ENCODE measurements around the gene RBM20.

- TF ChIP-seq, protein P1, sequence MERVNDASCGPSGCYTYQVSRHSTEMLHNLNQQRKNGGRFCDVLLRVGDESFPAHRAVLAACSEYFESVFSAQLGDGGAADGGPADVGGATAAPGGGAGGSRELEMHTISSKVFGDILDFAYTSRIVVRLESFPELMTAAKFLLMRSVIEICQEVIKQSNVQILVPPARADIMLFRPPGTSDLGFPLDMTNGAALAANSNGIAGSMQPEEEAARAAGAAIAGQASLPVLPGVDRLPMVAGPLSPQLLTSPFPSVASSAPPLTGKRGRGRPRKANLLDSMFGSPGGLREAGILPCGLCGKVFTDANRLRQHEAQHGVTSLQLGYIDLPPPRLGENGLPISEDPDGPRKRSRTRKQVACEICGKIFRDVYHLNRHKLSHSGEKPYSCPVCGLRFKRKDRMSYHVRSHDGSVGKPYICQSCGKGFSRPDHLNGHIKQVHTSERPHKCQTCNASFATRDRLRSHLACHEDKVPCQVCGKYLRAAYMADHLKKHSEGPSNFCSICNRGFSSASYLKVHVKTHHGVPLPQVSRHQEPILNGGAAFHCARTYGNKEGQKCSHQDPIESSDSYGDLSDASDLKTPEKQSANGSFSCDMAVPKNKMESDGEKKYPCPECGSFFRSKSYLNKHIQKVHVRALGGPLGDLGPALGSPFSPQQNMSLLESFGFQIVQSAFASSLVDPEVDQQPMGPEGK (CRISPR knock-in tag; IDR thresholded peaks at IDR 0.05; ENCODE audit: borderline replicate concordance): no peak
- TF ChIP-seq ESRRG (CRISPR knock-in tag; IDR thresholded peaks at IDR 0.05) (no peak), ZNF8 (CRISPR knock-in tag; IDR thresholded peaks at IDR 0.05) (no peak), CSRNP3 (CRISPR knock-in tag; IDR thresholded peaks at IDR 0.05) (no peak), ZNF565 (CRISPR knock-in tag; conservative IDR thresholded peaks at IDR 0.05; ENCODE audit: low read depth) (no peak), ZFP30 (CRISPR knock-in tag; IDR thresholded peaks at IDR 0.05) (no peak)
- TF ChIP-seq, protein P2, sequence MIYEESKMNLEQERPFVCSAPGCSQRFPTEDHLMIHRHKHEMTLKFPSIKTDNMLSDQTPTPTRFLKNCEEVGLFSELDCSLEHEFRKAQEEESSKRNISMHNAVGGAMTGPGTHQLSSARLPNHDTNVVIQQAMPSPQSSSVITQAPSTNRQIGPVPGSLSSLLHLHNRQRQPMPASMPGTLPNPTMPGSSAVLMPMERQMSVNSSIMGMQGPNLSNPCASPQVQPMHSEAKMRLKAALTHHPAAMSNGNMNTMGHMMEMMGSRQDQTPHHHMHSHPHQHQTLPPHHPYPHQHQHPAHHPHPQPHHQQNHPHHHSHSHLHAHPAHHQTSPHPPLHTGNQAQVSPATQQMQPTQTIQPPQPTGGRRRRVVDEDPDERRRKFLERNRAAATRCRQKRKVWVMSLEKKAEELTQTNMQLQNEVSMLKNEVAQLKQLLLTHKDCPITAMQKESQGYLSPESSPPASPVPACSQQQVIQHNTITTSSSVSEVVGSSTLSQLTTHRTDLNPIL (CRISPR knock-in tag; IDR thresholded peaks at IDR 0.05; ENCODE audit: low read depth): no peak
- TF ChIP-seq, protein P3, sequence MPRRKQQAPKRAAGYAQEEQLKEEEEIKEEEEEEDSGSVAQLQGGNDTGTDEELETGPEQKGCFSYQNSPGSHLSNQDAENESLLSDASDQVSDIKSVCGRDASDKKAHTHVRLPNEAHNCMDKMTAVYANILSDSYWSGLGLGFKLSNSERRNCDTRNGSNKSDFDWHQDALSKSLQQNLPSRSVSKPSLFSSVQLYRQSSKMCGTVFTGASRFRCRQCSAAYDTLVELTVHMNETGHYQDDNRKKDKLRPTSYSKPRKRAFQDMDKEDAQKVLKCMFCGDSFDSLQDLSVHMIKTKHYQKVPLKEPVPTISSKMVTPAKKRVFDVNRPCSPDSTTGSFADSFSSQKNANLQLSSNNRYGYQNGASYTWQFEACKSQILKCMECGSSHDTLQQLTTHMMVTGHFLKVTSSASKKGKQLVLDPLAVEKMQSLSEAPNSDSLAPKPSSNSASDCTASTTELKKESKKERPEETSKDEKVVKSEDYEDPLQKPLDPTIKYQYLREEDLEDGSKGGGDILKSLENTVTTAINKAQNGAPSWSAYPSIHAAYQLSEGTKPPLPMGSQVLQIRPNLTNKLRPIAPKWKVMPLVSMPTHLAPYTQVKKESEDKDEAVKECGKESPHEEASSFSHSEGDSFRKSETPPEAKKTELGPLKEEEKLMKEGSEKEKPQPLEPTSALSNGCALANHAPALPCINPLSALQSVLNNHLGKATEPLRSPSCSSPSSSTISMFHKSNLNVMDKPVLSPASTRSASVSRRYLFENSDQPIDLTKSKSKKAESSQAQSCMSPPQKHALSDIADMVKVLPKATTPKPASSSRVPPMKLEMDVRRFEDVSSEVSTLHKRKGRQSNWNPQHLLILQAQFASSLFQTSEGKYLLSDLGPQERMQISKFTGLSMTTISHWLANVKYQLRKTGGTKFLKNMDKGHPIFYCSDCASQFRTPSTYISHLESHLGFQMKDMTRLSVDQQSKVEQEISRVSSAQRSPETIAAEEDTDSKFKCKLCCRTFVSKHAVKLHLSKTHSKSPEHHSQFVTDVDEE (CRISPR knock-in tag; IDR thresholded peaks at IDR 0.05): no peak
Observed at GRCh38 chr10:110771486-110771885, 127.3 kb downstream of the RBM20 start.

Data from SK-N-SH treated with all-trans-retinoic acid at 6 μM for 48 hours (cell line).